ENCODE results near the gene CLEC2A.

CLEC2A gene

DNA sequence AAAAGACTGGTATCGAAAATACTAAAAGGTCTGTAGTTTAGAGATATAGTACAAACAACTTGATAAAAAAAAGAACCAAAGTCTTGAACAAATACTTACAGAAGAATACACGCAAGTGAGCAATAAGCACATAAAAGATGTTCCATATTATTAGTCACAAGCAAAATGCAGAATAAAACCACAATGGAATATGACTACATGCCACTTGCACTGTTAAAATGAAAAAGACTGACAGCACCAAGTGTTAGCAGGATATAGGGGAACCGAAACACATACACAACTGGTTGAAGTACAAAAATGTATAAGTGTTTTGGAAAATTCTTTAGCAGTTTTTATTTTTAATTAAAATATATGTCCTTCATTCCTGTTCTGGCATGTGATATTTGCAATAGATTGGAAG is 3.6 kb downstream of the CLEC2A start:
- no peak overlapping the region for H3K27ac ChIP-seq
- no peaks in the 10 kb centered on the region for H3K36me3 ChIP-seq (replicated peaks)
- no peak for DNase-seq
- in situ Hi-C loops (cut with HindIII; ENCODE audit: low pct_ligation_motif_present, low sequenced_read_pairs) = no loop called here
- no peaks in the 10 kb centered on the region for H3K27me3 ChIP-seq (replicated peaks)
- H3K4me3 ChIP-seq (ENCODE audit: low read depth, low read length) = no peak overlapping the region
- TF ChIP-seq CTCF (IDR thresholded peaks at IDR 0.05; ENCODE audit: low read depth, low read length, missing control alignments) = no peak

- in situ Hi-C loops (cut with HindIII; ENCODE audit: low pct_ligation_motif_present, low sequenced_read_pairs) = no loop called here
- no peaks in the 10 kb centered on the region for H3K27me3 ChIP-seq (replicated peaks)
- H3K4me3 ChIP-seq (ENCODE audit: low read depth, low read length) = no peak overlapping the region
- no peak for DNase-seq
- H3K27ac ChIP-seq = no peak overlapping the region
- H3K36me3 ChIP-seq (replicated peaks) = no peaks in the 10 kb centered on the region
- no peak for TF ChIP-seq CTCF (IDR thresholded peaks at IDR 0.05; ENCODE audit: low read depth, low read length, missing control alignments)
Observed at GRCh38 chr12:9926876-9927275, 5.3 kb downstream of the CLEC2A start.

- Histone ChIP-seq H3K27ac (no peak overlapping the region), H3K27me3 (replicated peaks) (no peaks in the 10 kb centered on the region), H3K4me3 (ENCODE audit: low read depth, low read length) (no peak overlapping the region), H3K36me3 (replicated peaks) (no peaks in the 10 kb centered on the region)
- in situ Hi-C loops (cut with HindIII; ENCODE audit: low pct_ligation_motif_present, low sequenced_read_pairs) = no loop called here
- peak; percentile 63 for TF ChIP-seq CTCF (IDR thresholded peaks at IDR 0.05; ENCODE audit: low read depth, low read length, missing control alignments)
- peak; percentile 11 for DNase-seq
Observed at GRCh38 chr12:9925705-9926393, 6.3 kb downstream of the CLEC2A start.

GRCh38 chr12:9922429-9922828 is 9.7 kb downstream of the CLEC2A start:
- in situ Hi-C loops (cut with HindIII; ENCODE audit: low pct_ligation_motif_present, low sequenced_read_pairs) = no loop called here
- no peak overlapping the region for H3K4me3 ChIP-seq (ENCODE audit: low read depth, low read length)
- no peak for TF ChIP-seq CTCF (IDR thresholded peaks at IDR 0.05; ENCODE audit: low read depth, low read length, missing control alignments)
- no peaks in the 10 kb centered on the region for H3K36me3 ChIP-seq (replicated peaks)
- no peak for DNase-seq
- H3K27ac ChIP-seq = no peak overlapping the region
- H3K27me3 ChIP-seq (replicated peaks) = no peaks in the 10 kb centered on the region

DNA sequence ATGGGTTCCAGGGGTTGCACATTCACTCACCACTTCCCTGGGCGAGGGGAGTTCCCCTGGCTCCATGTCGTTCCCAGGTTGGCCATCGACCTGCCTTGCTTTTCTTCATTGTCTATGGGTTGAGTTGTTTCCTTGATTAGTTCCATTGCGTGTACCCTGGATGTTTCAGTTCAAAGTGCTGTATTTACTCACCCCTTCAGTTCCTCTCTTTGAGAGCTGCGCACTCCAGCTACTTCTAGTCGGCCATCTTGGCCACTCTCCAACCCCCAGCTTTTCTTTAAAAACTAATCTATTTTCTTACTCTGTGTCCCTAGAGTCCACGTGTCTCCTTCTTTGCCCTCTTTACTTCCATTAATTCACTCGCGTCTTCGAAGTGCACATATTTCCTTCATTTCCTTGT is 11.7 kb downstream of the CLEC2A start:
- in situ Hi-C loops (cut with HindIII; ENCODE audit: low pct_ligation_motif_present, low sequenced_read_pairs) = no loop called here
- H3K27ac ChIP-seq = no peak overlapping the region
- no peak overlapping the region for H3K4me3 ChIP-seq (ENCODE audit: low read depth, low read length)
- no peak for DNase-seq
- no peaks in the 10 kb centered on the region for H3K36me3 ChIP-seq (replicated peaks)
- no peak for TF ChIP-seq CTCF (IDR thresholded peaks at IDR 0.05; ENCODE audit: low read depth, low read length, missing control alignments)
- no peaks in the 10 kb centered on the region for H3K27me3 ChIP-seq (replicated peaks)

GRCh38 chr12:9919443-9919842 is 12.7 kb downstream of the CLEC2A start:
- Histone ChIP-seq H3K4me3 (ENCODE audit: low read depth, low read length) (no peak overlapping the region), H3K36me3 (replicated peaks) (no peaks in the 10 kb centered on the region), H3K27me3 (replicated peaks) (no peaks in the 10 kb centered on the region), H3K27ac (no peak overlapping the region)
- no peak for TF ChIP-seq CTCF (IDR thresholded peaks at IDR 0.05; ENCODE audit: low read depth, low read length, missing control alignments)
- in situ Hi-C loops (cut with HindIII; ENCODE audit: low pct_ligation_motif_present, low sequenced_read_pairs) = no loop called here
- no peak for DNase-seq

Measured in brain microvascular endothelial cell (primary cell).